ENCODE results near the gene DEFB112.

The DEFB112 gene

GRCh38 chr6:50003139-50003538 lies 46.6 kb downstream of the DEFB112 start:
- DNase-seq (ENCODE audit: low spot score) (no peak), FAIRE-seq (no peak)

GRCh38 chr6:49995278-49995677 lies 54.5 kb downstream of the DEFB112 start:
- no peak for FAIRE-seq

More at GRCh38 chr6:49995278-49995677, 54.5 kb downstream of the DEFB112 start:
- no peak for DNase-seq (ENCODE audit: low spot score)

All from RCC 7860 (cell line).